Activated CD4-positive, alpha-beta memory T cell treated with anti-CD3 and anti-CD28 coated beads for 36 hours (primary cell): ENCODE measurements around the gene TAS2R7. TPM values are rescaled to one million over a fixed set of nuclear protein-coding genes. Genes with fewer than 3 reads are reported as not detected.
"Not testable (repeated sequence)": the region's sequence is repeated elsewhere in the genome, so short reads cannot be mapped to it uniquely, and the experiment has no call there.

Source experiments
- CTCF ChIA-PET: fragments of 350-600 bp; sonication (Branson Sonifier 250); formaldehyde crosslinking; loops from one replicate; lab custom pipeline; 2021; ENCODE audit warnings: antibody characterized with exemption, inconsistent platforms; lab: Charles Lee
- POLR2A ChIA-PET: fragments of 350-600 bp; sonication (Branson Sonifier 250); formaldehyde crosslinking; loops from one replicate; lab custom pipeline; 2021; ENCODE audit warnings: antibody characterized with exemption; lab: Charles Lee
- DNase-seq: peaks from one replicate; pipeline ENCODE4 v3.0.0-alpha.2; 2020
- H3K27ac Mint-ChIP-seq: one replicate; pipeline ENCODE4 v1.8.0; 2021; ENCODE audit warnings: mixed read lengths
- H3K27me3 Mint-ChIP-seq: one replicate; pipeline ENCODE4 v1.8.0; 2021; ENCODE audit warnings: mixed read lengths
- H3K36me3 Mint-ChIP-seq: one replicate; pipeline ENCODE4 v1.8.0; 2021; ENCODE audit warnings: mixed read lengths
- H3K4me1 Mint-ChIP-seq: one replicate; pipeline ENCODE4 v1.8.0; 2021; ENCODE audit warnings: low read depth, mixed read lengths
- H3K4me3 Mint-ChIP-seq: one replicate; pipeline ENCODE4 v1.8.0; 2021; ENCODE audit warnings: mild to moderate bottlenecking, mixed read lengths
- H3K9me3 Mint-ChIP-seq: one replicate; pipeline ENCODE4 v1.8.0; 2021; ENCODE audit warnings: mixed read lengths
- intact Hi-C: fragments of 100-400 bp; cut with micrococcal nuclease; formaldehyde crosslinking; loops from one replicate; pipeline ENCODE4 v1.15.1; 2023
- total RNA-seq, 2 experiments: library from RNA; stranded (reverse); gene quantifications; one replicate each; pipeline ENCODE4 v1.2.3, GENCODE V29; 2021

The TAS2R7 gene
- total RNA-seq, 2 experiments from 2014 or later: not detected

- intact Hi-C loops: no loop called here
- Mint-ChIP-seq H3K4me1 (no peaks in the 10 kb centered on the region), H3K9me3 (no peaks in the 10 kb centered on the region), H3K27ac (no peak overlapping the region), H3K36me3 (no peaks in the 10 kb centered on the region), H3K27me3 (peaks cover 22% of the 10 kb centered on the region), H3K4me3 (no peak overlapping the region)
- ChIA-PET POLR2A (no interaction called here), CTCF (no interaction called here)
- no peak for DNase-seq
Observed at GRCh38 chr12:10801741-10802140, 686 bp downstream of the TAS2R7 start.

- H3K27me3 Mint-ChIP-seq: peaks cover 10% of the 10 kb centered on the region
- ChIA-PET POLR2A (interaction anchor here (0.6 kb wide), 1 partner anchor 653 kb away, joined by 4 read pairs; no protein-coding TSS in a partner anchor), CTCF (interaction anchor here (0.6 kb wide), 1 partner anchor 643 kb away, joined by 6 read pairs; no protein-coding TSS in a partner anchor)
- H3K4me3 Mint-ChIP-seq: no peak overlapping the region
- no peaks in the 10 kb centered on the region for H3K9me3 Mint-ChIP-seq
- no peak overlapping the region for H3K27ac Mint-ChIP-seq
- no peaks in the 10 kb centered on the region for H3K36me3 Mint-ChIP-seq
- no peak for DNase-seq
- no peaks in the 10 kb centered on the region for H3K4me1 Mint-ChIP-seq
- intact Hi-C loops: no loop called here
Observed at GRCh38 chr12:10794222-10794621, 8.2 kb downstream of the TAS2R7 start.

GRCh38 chr12:10791769-10792168 is 10.7 kb downstream of the TAS2R7 start:
- H3K27me3 Mint-ChIP-seq, POLR2A ChIA-PET, DNase-seq, intact Hi-C loops, H3K36me3 Mint-ChIP-seq, H3K9me3 Mint-ChIP-seq, H3K27ac Mint-ChIP-seq, H3K4me3 Mint-ChIP-seq, CTCF ChIA-PET, H3K4me1 Mint-ChIP-seq: not testable (repeated sequence)

- Mint-ChIP-seq H3K4me1 (no peaks in the 10 kb centered on the region), H3K36me3 (no peaks in the 10 kb centered on the region), H3K4me3 (no peak overlapping the region), H3K9me3 (no peaks in the 10 kb centered on the region), H3K27me3 (peaks cover 7% of the 10 kb centered on the region), H3K27ac (no peak overlapping the region)
- intact Hi-C loops: no loop called here
- ChIA-PET POLR2A (no interaction called here), CTCF (interaction anchor here (1.5 kb wide), 1 partner anchor 416 kb away, joined by 3 read pairs; no protein-coding TSS in a partner anchor)
- DNase-seq: no peak
Observed at GRCh38 chr12:10783252-10783651, 19.2 kb downstream of the TAS2R7 start.

- H3K27me3 Mint-ChIP-seq: peaks cover 10% of the 10 kb centered on the region
- CTCF ChIA-PET: interaction anchor here (1.5 to 1.7 kb wide), 2 partner anchors 9 to 708 kb away, joined by 4 to 7 read pairs; no protein-coding TSS in a partner anchor
Observed at GRCh38 chr12:10779103-10779502, 23.3 kb downstream of the TAS2R7 start.

GRCh38 chr12:10771132-10771733 is 31.2 kb downstream of the TAS2R7 start:
- ChIA-PET POLR2A (no interaction called here), CTCF (interaction anchor here (0.6 to 7.9 kb wide), 17 partner anchors 8 to 1864 kb away, joined by 3 to 98 read pairs (median 4); partner anchors contain the start of gene SMIM10L1)
- H3K9me3 Mint-ChIP-seq: no peaks in the 10 kb centered on the region
- H3K4me1 Mint-ChIP-seq: no peaks in the 10 kb centered on the region
- H3K36me3 Mint-ChIP-seq: no peaks in the 10 kb centered on the region
- no peak overlapping the region for H3K27ac Mint-ChIP-seq
- H3K4me3 Mint-ChIP-seq: no peak overlapping the region
- H3K27me3 Mint-ChIP-seq: peaks cover 28% of the 10 kb centered on the region
- no peak for DNase-seq
- intact Hi-C loops: loop anchor here (1.0 kb wide), 2 partner anchors 428 to 715 kb away; no protein-coding TSS in a partner anchor

More at GRCh38 chr12:10779103-10779502, 23.3 kb downstream of the TAS2R7 start:
- Mint-ChIP-seq H3K36me3 (no peaks in the 10 kb centered on the region), H3K27ac (no peak overlapping the region), H3K9me3 (no peaks in the 10 kb centered on the region), H3K4me3 (no peak overlapping the region), H3K4me1 (no peaks in the 10 kb centered on the region)
- intact Hi-C loops: no loop called here
- POLR2A ChIA-PET: no interaction called here
- no peak for DNase-seq

GRCh38 chr12:10759657-10760056 is 42.8 kb downstream of the TAS2R7 start:
- ChIA-PET CTCF (interaction anchor here (3.2 kb wide), 1 partner anchor 10 kb away, joined by 10 read pairs; no protein-coding TSS in a partner anchor), POLR2A (no interaction called here)
- Mint-ChIP-seq H3K9me3 (peaks cover 20% of the 10 kb centered on the region), H3K4me3 (no peak overlapping the region), H3K27ac (no peak overlapping the region), H3K36me3 (peaks cover 10% of the 10 kb centered on the region), H3K4me1 (no peaks in the 10 kb centered on the region), H3K27me3 (peaks cover 37% of the 10 kb centered on the region)
- intact Hi-C loops: no loop called here
- no peak for DNase-seq

- Mint-ChIP-seq H3K36me3 (peaks cover 10% of the 10 kb centered on the region), H3K27ac (no peak overlapping the region), H3K4me3 (no peak overlapping the region), H3K9me3 (peaks cover 20% of the 10 kb centered on the region), H3K4me1 (no peaks in the 10 kb centered on the region), H3K27me3 (peaks cover 44% of the 10 kb centered on the region)
- no peak for DNase-seq
- ChIA-PET CTCF (interaction anchor here (1.8 kb wide), 1 partner anchor 15 kb away, joined by 5 read pairs; no protein-coding TSS in a partner anchor), POLR2A (no interaction called here)
- intact Hi-C loops: no loop called here
Observed at GRCh38 chr12:10756194-10756593, 46.2 kb downstream of the TAS2R7 start.

- Mint-ChIP-seq H3K27me3 (peaks cover 40% of the 10 kb centered on the region), H3K4me1 (peaks cover 6% of the 10 kb centered on the region), H3K9me3 (peaks cover 20% of the 10 kb centered on the region), H3K36me3 (peaks cover 10% of the 10 kb centered on the region), H3K4me3 (no peak overlapping the region), H3K27ac (no peak overlapping the region)
- ChIA-PET CTCF (interaction anchor here (0.6 kb wide), 1 partner anchor 446 kb away, joined by 3 read pairs; no protein-coding TSS in a partner anchor), POLR2A (no interaction called here)
- DNase-seq: no peak
- intact Hi-C loops: loop anchor here (5.0 kb wide), 1 partner anchor 516 kb away; no protein-coding TSS in a partner anchor
Observed at GRCh38 chr12:10753059-10753458, 49.4 kb downstream of the TAS2R7 start.

Other genes starting within 250 kb of the TAS2R7 start
- gene MAGOHB, start 189.0 kb downstream of the TAS2R7 start, total RNA-seq: 10 to 100 TPM; 66.2 to 69.1 TPM
- not detected for gene STYK1, start 128.6 kb downstream of the TAS2R7 start, total RNA-seq
- 10 to 100 TPM; 90.7 to 96.2 TPM for gene YBX3, start 79.3 kb downstream of the TAS2R7 start, total RNA-seq
- gene TAS2R8, start 4.7 kb upstream of the TAS2R7 start, total RNA-seq: not detected
- gene TAS2R9, start 7.5 kb upstream of the TAS2R7 start, total RNA-seq: not detected
- not detected for gene TAS2R10, start 23.7 kb upstream of the TAS2R7 start, total RNA-seq
- under 1 TPM in 1 of 2 experiments, not detected in 1; 0.57 TPM for gene PRR4, start 46.8 kb upstream of the TAS2R7 start, total RNA-seq
- gene PRH1, start 81.6 kb upstream of the TAS2R7 start, total RNA-seq: 1 to 10 TPM; 6.5 to 6.6 TPM
- gene TAS2R13, start 106.9 kb upstream of the TAS2R7 start, total RNA-seq: not detected
- gene PRH2, start 126.6 kb upstream of the TAS2R7 start, total RNA-seq: not detected
- gene TAS2R14, start 136.6 kb upstream of the TAS2R7 start, total RNA-seq: 1 to 10 TPM in 1 of 2 experiments, under 1 TPM in 1; 0.62 to 1.2 TPM
- gene TAS2R50, start 184.3 kb upstream of the TAS2R7 start, total RNA-seq: not detected
- gene TAS2R20, start 195.7 kb upstream of the TAS2R7 start, total RNA-seq: under 1 TPM; 0.36 to 0.97 TPM
- under 1 TPM; 0.92 to 0.93 TPM for gene TAS2R19, start 220.0 kb upstream of the TAS2R7 start, total RNA-seq
- gene TAS2R31, start 228.8 kb upstream of the TAS2R7 start, total RNA-seq: 1 to 10 TPM; 1.1 TPM